ENCODE data around the gene GRM7.

The GRM7 gene

DNA sequence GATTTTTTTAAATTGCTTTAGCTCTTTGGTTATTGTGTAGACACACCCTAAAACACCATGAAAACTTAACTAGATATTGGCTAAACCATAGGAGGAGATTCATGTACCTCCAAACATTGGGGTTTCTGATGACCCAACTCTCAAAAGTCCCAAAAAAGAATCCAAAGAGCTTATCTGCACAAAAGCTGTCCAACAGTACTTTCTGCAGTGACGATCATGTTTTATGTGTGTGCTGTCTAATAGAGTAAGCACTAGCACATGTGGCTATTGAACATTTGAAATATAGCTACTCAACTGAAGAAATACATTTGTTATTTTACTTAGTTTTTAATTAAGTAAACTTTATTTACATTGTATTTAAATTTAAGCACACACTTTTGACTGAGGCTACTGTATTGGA, 822.5 kb downstream of the GRM7 start:
- DNase-seq, result no peak

DNA sequence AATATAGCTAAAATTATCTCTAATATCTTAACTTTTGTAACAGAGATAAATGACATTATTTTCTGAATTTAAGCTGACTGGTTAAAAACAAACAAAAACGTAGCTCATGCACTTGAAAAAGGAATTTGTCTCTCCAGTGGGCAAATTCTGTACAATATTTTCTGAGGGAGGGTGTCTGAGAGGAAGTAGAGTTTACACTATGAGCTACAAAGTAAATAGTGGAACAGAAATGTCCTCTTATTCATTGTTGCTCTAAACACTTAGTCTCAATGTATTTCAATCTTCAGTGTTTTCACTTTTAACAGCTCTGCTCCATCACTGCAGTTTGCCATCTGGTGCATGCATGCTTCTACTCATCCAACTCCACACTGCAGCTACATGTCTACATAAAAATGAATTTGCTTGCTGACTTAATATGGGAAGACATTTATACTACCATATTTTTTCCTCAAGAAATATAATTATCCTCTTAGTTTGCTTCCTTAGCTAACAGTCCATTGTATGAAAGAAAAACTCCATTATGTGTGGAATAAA, 823.3 kb downstream of the GRM7 start:
- no peak for DNase-seq

DNA sequence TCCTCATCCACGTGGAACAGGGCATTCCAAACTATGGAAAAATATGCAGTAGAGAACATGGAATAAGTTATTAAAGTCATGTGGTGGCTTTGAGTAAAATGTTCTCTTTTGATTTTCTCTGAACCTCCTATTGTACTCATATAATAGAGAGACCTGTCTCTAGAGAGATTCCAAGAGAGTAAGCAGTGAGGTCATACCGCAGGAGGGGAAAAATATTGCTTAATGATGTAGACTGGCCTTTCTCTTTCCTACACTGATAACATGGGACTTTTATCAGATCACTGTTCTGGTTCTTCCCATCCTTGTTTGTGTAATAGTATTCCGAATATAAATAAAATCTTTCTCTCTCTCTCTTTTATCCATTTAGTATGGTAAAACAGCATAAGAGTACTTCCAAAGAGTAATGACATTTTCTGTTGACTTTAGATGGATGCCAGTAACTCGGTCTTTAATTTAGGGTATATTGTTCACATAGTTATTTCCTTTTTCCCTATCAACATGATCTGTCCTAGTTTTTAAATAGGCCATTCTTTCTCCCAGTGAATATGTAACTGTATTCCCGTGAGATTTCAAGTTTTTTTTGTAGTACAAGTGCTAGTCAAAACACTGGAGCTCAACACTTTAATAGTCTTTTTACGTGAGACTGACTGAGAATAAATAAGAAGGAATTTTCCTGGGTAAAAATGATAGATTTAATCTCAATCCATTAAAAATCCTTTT, 826.7 kb downstream of the GRM7 start:
- DNase-seq, result no peak

DNA sequence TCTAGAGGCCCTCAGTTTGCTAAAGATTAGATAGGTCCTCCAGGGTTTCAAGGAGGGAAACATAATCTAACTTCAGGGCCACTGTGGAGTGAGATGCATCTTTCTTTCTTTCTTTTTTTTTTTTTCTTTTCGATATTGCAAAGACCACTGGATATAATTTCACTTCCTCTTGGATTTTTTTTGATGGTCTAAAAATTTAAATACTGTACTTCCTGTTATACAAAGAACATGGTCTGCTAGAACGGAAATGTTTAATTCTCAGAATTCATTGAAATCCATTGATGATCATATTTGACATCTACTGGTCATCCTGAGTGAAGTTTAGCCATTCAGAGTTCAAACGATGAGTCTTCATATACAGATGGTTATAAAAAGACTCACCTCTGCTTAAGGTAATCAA, 832.0 kb downstream of the GRM7 start:
- DNase-seq, result no peak

DNA sequence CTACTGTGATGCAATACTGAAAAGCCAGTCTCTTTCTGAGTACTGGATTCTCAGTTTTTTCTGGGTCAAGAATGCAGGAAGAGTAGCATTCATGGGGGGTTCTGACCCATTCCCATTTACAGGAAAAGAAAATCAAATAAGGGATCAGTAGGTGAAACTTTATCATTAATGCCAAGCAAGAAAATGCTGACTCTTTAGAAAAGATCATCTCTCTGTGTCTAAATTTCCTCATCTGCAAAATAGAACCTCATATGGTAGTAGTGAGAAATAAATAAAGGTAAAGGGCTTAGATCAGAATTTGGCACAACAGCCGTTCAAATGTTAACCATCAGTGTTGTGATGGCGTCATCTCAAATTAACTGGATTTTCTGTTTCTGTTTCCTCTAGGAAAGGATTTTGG, 833.1 kb downstream of the GRM7 start:
- DNase-seq, result no peak

DNA sequence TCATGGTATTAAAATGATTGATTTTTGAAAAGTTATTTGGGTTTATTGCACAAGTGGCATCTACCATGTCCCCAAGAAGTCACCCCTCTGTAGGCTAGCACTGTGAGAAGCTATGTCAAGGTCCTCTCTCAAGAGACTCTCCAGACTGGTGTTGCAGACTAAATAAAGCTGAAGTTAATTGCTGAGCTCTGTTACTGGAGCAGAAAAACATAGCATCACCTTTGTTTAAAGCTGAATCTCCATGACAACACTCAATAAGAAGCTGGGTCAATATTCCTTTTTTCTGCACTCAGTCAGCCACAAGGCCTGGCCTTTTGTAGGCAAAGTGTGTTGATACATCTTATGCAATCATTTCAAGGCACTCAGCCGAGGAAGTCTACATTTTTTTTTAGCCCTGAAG, 834.1 kb downstream of the GRM7 start:
- no peak for DNase-seq

DNA sequence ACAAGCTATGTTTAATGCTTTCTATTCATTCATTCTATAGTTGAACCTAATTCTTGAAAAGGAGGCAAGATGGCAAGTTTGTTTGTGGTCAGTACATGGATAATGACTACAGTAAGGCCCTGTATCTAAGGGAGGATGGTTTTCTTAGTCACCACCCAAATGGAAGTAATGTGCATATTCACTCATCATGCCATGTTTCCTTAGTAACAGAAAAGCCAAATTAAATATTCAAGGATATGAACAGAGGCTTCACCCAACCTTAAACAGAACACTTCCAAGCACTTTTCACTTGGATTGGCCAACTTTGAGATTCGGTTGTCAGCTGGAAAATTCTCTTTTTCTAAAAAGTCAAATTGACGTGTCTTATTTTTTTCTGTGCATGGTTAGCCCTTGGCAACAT, 835.4 kb downstream of the GRM7 start:
- no peak for DNase-seq

DNA sequence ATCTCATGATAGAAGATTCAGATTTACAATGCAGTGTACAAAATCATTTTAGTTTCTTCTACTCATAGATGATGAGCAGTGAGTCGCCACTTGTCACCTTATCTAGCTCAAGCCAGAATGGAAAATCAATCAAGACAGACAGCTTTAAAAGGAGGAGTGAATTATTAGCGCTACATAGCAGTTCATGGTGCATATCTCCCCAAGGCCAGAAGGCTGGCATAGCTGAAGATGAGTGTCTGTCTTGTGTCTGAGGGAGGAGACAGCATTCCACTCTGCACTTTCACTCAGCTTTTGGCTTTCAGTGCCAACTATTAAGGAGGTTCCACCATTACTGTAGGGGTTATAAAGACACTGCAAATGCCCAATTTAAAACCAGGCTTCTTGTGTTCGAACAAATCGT, 836.6 kb downstream of the GRM7 start:
- no peak for DNase-seq

DNA sequence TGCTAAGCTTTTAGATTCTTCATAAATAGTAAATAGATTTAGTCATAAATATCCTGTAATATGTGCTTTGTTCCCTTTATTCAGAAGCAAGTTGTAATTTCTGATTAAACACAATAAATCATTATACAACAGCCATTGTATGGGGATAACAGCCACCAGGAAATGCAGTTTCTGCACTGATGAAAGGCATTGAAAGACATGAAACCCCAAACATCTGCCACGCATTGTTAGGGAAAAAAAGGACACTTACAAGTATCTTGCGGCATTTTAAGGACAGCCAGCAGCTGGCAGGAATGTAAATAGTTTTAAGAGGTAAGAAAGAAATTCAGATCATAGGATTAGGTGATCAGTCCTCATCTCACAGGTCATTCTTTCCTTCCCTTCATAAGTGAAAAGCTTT, 839.6 kb downstream of the GRM7 start:
- DNase-seq, result no peak

DNA sequence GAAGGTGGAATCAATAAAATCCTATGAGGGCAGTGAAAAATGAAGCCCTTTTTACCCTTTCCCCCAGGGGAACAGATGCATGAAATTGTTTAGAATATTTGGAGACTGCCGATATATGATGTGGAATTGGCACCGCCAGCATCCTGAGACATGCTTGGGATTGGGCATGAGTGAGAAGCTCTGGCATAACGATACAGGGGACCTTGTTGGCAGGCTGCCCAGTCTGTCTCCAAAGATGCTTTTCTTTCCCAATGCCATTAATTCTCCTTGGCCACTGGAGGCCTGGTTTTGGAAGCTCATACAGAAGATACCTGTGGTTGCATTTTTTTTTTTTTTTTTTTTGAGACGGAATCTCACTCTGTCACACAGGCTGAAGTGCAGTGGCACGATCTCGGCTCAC, 840.1 kb downstream of the GRM7 start:
- DNase-seq, result no peak

DNA sequence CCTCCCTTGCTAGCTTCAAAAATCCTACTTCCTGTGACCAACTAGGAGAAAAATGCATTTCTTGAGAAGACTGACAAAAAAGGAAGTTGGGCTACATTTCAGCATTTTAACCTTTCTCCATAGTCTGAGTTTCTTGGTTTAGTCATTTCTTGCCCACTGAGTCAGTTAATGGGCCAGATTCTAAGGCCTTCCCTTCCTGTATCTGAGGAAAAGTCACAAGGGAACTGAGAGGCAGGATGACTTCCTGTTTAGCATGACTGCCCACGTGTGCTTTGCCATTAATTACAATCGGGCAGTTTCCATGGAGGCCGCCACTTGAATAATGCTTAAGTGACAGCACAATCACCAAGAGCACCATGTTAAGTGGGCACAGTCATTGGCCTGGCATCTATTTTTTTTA, 846.3 kb downstream of the GRM7 start:
- DNase-seq, result no peak

DNA sequence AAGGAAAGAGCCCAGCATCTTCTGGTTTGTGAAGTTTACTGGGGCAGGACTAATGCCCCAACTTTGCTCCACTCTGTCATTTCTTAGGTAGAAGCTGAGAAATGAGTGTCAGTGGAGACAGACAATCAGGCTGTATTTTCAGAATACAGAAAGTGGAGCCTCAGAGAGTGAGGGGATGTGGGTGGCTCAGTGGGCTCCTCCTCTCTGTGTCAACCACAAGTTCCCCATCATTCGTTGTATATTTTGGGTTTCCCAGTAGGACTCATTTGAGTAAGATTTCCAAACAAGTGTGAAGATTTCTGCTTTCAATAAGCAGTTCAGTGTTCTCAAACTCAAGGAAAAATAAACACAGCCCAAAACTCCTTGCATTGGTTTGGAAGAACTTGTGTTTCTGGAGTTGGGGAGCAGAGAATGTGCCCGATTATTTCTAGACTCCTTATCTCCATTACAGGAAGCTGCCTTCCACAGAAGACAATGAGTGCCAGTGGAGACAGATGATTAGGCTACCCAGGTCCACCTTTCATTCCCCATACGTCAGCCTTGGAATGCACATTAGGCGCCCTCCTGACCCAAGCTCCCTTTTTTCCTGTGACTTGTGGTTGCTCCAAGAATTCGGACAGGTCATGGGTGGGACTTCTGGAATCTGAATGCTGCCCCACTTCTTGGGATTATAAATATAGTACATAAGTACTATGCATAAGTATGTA, 848.6 kb downstream of the GRM7 start:
- no peak for DNase-seq

DNA sequence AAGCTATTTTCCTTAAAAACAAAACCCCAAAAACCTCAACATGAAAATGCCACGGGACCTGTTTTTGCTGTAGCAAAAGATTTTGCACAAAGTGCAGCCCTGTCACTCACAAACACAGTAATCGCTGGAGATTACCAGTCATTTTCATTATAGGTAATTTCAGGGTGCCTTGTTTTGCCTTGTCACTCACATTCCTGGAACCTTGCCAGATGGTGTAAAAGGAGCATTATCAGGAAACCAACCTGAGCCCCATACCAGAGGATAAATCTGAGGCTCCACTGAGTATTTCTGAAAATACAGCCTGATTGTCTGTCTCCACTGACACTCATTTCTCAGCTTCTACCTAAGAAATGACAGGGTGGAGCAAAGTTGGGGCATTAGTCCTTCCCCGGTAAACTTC, 849.4 kb downstream of the GRM7 start:
- no peak for DNase-seq

DNA sequence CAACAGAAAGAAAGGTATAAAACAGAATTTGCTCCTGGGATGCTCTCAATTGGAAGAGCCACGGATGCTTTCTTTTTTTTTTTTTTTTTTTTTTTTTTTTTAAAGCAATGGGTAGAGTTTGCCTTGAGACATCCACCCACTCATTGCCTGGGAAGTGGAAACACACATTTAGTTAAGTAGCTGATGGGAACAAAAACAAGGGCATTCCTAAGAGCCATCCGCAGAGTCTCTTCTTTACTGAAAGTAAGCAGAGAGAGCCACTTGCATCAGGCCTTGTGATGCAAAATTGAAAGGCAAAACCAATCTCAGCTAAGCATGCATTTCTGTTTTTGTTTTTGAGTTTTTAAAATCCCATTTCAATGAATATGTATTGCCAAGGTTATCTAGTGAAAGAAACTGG, 852.8 kb downstream of the GRM7 start:
- DNase-seq, result no peak

DNA sequence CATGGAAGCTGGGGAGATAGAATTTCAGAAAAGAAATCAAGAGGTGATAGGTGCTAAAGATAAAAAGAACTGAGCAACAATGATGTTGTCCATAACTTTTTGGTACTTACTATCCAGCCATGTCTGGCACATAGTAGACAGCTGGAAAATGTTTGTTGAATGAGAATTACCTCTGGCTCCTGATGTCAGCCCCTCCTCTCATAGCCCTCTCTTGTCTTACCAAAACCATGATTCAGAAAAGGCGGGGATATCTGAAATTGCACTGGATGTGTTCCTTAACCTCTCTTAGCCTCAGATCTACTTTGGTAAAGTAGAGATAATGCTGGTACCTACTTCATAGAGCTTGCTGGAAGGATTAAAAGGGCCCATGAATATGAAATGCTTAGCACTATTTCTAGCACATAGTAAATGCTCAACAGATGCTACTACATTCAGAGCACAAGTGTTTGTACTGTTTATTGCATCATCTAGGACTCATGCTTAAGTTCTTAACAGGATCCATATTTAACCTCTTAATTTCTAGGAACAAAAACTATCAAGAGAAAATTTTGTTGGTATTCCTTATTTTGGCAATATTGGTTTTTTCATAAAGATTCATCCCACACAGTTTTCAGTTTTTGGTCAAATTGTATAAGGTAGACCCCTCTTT, 859.9 kb downstream of the GRM7 start:
- no peak for DNase-seq

DNA sequence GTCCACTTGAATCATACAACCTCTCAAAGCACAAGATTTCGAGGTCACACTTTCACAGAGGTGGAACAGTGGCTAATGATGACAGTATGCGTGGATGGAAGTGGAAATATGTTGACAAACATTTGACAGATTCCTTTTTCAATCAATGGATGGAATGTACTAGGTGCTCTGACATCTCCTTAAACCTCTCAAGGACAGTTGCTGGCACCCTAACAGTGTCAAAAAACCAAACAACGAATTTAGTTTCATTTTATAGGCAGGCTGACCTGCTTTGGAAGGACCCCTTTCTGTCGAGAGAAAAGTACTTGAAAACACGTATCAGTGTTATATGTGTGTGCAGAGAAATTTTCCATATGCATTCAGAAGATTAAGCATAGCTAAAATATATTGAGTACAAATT, 861.0 kb downstream of the GRM7 start:
- no peak for DNase-seq

DNA sequence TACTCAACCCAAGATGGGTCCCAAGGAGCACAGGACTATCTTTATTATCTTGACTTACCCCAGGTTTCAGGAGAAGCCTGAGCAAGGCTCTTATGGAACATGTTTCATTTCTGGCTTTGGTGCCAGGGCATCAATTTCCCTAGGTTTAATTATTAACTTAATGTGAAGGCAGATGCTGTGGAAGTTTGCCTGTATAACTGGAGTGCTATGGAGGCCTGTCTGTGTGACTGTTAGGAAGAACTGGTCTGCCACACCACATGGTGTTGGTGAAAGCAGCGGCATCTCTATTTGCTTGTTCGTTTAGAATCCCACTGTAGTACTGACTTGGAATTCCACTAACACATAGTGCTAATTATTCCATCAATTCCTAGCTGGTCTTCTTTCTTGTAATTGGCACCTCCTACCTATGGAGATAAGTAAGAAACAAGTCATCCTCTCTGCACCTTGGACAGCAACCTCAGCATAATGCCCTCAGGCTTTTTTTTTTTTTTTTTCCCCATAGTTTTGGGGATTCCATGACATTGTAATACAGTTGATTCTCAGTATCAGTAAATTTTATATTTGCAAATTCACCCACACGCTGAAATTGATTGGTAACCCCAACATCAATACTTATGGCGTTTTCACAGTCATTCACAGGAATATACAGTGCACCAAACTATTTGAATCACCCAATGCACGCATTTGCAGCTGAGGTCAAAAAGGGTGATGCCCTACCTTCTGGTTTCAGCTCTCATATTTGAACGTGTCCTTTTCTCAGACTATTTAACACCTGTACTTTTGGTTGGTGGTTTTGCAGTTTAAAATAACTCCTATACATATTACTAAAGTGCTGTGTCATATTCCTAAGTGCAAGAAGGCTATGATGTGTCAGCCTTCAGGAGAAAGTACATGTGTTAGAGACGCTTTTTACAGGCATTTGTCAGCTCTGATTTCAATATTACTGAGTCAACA, 867.9 kb downstream of the GRM7 start:
- no peak for DNase-seq

DNA sequence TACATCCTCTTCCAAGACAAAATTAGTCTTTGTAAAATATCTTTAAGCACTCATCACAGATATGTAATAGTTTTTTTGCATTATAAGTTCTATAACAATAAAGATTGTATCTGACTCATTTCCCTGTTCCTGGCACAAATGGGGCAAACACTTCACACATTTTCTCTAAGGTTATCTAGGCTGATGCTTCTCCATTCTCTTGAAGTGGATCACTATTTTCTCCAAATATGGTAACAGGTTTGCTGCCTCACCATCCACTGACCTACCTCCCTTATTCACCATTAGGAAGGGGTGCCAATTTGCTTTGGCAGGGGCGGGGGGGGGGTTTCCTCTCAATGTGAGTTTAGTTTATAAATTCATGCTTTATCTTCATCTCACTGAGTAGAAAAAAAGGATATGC, 873.0 kb downstream of the GRM7 start:
- no peak for DNase-seq

DNA sequence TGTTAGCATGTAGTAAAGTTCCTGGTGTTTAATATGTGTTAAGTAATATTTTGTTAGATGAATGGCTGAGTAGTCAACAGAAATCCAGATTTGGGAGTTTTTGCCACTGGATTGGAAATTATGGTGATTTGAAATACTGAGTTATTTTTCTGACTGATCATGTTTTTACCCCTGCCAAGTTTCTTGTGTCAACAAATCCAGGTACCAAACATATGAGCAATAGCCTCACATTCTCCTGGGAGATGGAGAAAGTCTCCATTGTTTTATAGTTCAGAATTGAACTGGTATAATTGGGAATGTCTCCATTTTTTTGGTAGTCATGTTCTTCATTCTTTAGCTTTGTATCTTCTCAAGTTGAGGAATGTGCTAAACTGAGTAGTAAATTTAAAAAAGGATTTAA, 873.5 kb downstream of the GRM7 start:
- DNase-seq, result no peak

DNA sequence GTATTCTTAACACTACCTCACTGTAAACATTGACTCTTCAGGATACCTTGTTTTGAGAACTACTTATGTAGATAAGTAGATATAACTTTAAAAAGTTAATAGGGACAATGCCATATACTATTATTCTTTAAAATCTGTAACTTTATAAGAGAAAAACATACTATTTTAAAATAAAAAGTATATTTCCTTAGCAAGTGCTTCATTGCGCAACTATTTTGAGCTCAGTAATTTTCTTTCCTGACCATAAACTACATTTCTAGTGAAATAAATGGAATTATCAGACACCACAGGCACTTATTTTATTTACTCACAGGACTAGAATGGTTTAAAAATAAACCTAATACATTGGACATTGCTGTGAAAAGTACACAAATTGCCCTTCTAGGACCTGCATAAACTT, 876.3 kb downstream of the GRM7 start:
- no peak for DNase-seq

DNA sequence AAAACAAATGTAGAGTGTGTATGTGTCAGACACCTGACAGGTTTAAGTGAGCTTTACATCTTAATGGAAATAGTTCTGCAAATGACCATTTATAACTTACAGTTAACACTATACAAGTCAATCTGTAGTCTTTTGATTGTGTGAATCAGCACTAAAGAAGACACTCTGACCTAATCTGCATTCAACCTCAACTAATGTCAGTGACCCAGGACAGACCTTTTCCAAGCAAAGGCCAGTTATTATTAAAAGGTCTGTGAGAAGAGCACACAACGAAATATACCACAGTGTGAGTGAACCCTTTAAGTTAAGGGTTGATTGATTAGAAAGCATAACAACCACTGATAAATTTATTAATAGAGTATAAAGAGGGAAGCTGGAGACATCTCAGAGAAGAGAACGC, 878.8 kb downstream of the GRM7 start:
- no peak for DNase-seq

DNA sequence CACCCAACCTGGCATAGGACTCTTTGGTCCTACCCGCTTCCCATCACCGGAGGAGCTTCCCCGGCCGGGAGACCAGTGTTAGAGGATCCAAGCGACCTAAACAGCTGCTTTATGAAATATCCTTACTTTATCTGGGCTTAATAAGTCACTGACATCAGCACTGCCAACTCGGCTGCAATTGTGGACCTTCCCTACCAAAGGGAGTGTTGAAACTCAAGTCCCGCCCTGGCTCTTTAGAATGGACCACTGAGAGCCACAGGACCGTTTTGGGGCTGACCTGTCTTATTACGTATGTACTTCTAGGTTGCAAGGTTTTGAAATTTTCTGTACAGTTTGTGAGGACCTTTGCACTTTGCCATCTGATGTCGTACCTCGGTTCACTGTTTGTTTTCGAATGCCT, 879.5 kb downstream of the GRM7 start:
- no peak for DNase-seq

DNA sequence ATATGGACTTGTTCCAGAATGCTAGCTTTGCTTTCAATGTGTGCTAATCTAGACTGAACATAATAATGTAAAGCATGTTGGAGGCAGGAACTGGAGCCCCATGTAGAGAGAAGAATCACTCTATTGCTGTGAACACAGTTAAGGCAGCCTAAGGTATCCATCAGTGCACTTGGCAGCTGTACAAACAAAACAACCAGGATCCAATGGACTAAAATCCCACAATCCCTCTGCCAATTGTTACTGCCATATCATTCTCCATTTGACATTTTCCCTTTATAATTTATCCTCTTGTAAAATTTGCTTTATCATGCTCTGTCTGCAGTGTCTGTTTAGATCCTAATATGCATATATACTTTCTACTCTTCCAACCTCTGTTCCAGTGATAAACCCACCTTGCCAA, 883.9 kb downstream of the GRM7 start:
- DNase-seq, result no peak
